HEK293 (cell line): Measurements from ENCODE around the gene ZNF385C.

Experiments used
- CTCF ChIP-seq: fragments of 450-650 bp; formaldehyde crosslinking; IDR thresholded peaks from 2 replicates; pipeline ENCODE4 v1.5.1; 2016; ENCODE audit warnings: missing biosample characterization, missing genetic modification characterization
- GLI4 ChIP-seq: fragments of 450-650 bp; formaldehyde crosslinking; IDR thresholded peaks from 2 replicates; pipeline ENCODE4 v1.5.1; 2016; ENCODE audit warnings: missing biosample characterization, missing genetic modification characterization
- HOXC10 ChIP-seq: sonication (generic); formaldehyde crosslinking; IDR thresholded peaks from 2 replicates; pipeline ENCODE4 v1.8.1; 2023; ENCODE audit warnings: mild to moderate bottlenecking, missing genetic modification reagents
- PRDM1 ChIP-seq: fragments of 450-650 bp; formaldehyde crosslinking; IDR thresholded peaks from 2 replicates; pipeline ENCODE4; 2016; ENCODE audit warnings: missing biosample characterization, missing genetic modification characterization
- SETDB1 ChIP-seq: IDR thresholded peaks from one replicate; pipeline ENCODE4 v1.6.1; 2017; ENCODE audit warnings: mild to moderate bottlenecking, low read length, moderate library complexity, mixed read lengths; ENCODE audit not compliant: insufficient read length
- ZBTB7A ChIP-seq: fragments of 450-650 bp; formaldehyde crosslinking; IDR thresholded peaks from 2 replicates; pipeline ENCODE4 v1.5.1; 2016; ENCODE audit warnings: low read depth, missing biosample characterization, missing genetic modification characterization
- ZNF132 ChIP-seq: fragments of 450-650 bp; formaldehyde crosslinking; IDR thresholded peaks from 2 replicates; pipeline ENCODE4 v1.5.1; 2017; ENCODE audit warnings: missing biosample characterization, missing genetic modification characterization, borderline replicate concordance
- ZNF175 ChIP-seq: fragments of 450-650 bp; formaldehyde crosslinking; IDR thresholded peaks from 2 replicates; pipeline ENCODE4 v1.5.1; 2016; ENCODE audit warnings: missing biosample characterization, missing genetic modification characterization
- ZNF214 ChIP-seq: fragments of 450-650 bp; formaldehyde crosslinking; IDR thresholded peaks from 2 replicates; pipeline ENCODE4 v1.5.1; 2017; ENCODE audit warnings: missing biosample characterization, mild to moderate bottlenecking, missing genetic modification characterization, borderline replicate concordance
- ZNF350 ChIP-seq: fragments of 450-650 bp; formaldehyde crosslinking; IDR thresholded peaks from 2 replicates; pipeline ENCODE4 v1.5.0; 2017; ENCODE audit warnings: missing biosample characterization, mild to moderate bottlenecking, missing genetic modification characterization
- ZNF560 ChIP-seq: fragments of 450-650 bp; formaldehyde crosslinking; IDR thresholded peaks from 2 replicates; pipeline ENCODE4 v1.5.1; 2017; ENCODE audit warnings: missing biosample characterization, missing genetic modification characterization, borderline replicate concordance
- ZNF596 ChIP-seq: fragments of 450-650 bp; IDR thresholded peaks from 2 replicates; pipeline ENCODE4 v1.5.0; 2018; ENCODE audit warnings: missing biosample characterization, mild to moderate bottlenecking, missing genetic modification characterization, moderate library complexity
- ZNF776 ChIP-seq: fragments of 450-650 bp; formaldehyde crosslinking; IDR thresholded peaks from 2 replicates; pipeline ENCODE4 v1.5.0; 2017; ENCODE audit warnings: missing biosample characterization, missing genetic modification characterization, borderline replicate concordance

GRCh38 chr17:42025191-42025579 lies 73.1 kb downstream of the ZNF385C start:
- TF ChIP-seq CTCF (no peak), GLI4 (no peak), PRDM1 (no peak), ZBTB7A (tag by site-specific recombination) (no peak), ZNF560 (tag by site-specific recombination) (no peak), SETDB1 (no peak), ZNF776 (no peak), ZNF350 (tag by site-specific recombination) (no peak), ZNF175 (tag by site-specific recombination) (no peak), HOXC10 (CRISPR knock-in tag) (no peak), ZNF214 (tag by site-specific recombination) (no peak), ZNF596 (tag by site-specific recombination) (no peak), ZNF132 (no peak)
